HEK293T (cell line): Measurements from ENCODE around the gene LMCD1.

Experiments
- FOXA1 ChIP-seq: fragments of 450-650 bp; IDR thresholded peaks from 2 replicates; pipeline ENCODE4 v1.6.1; 2016; ENCODE audit warnings: mild to moderate bottlenecking
- FOXM1 ChIP-seq: fragments of 450-650 bp; IDR thresholded peaks from 2 replicates; pipeline ENCODE4 v1.6.1; 2017; ENCODE audit warnings: mild to moderate bottlenecking, borderline replicate concordance
- HDGF ChIP-seq: fragments of 450-650 bp; IDR thresholded peaks from 2 replicates; pipeline ENCODE4 v1.6.1; 2017; ENCODE audit warnings: antibody characterized with exemption, borderline replicate concordance
- SP1 ChIP-seq: fragments of 450-650 bp; IDR thresholded peaks from 2 replicates; pipeline ENCODE4 v1.6.1; 2017
- TARDBP ChIP-seq: fragments of 450-650 bp; IDR thresholded peaks from 2 replicates; pipeline ENCODE4 v1.6.1; 2016
- TF ChIP-seq, protein P1 (sequence below): fragments of 450-650 bp; IDR thresholded peaks from 2 replicates; pipeline ENCODE4 v1.6.1; 2016

DNA sequence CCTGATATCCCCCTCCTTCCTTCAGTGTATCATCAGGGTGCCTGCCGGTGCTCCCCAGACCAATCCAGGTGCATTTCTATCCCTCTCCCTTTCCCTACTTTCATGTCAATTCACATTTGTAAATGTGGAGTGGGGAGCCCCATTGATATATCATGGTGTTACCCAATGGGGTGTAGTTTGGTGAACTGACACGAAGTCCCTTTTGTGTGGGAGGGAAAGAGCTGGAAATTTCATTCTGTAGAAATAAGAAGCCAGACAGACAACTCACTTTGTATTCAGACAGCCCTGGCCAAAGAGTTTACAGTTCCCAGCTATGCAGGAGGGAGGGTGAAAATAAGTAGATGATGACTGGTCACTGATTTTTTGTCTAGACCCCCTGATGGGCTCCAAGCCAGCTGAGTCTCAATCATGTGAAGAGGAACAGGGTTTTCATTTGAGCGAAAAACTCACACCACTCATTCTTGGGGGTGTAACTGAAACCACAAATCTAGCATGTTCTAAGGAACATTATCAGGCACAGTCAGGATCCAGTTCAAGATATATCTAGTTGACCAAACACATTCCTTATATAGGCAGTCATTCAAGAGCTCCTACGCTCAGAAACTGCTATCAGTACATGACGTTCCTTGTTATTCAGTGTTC lies 58.9 kb downstream of the LMCD1 start:
- TF ChIP-seq, protein P1, sequence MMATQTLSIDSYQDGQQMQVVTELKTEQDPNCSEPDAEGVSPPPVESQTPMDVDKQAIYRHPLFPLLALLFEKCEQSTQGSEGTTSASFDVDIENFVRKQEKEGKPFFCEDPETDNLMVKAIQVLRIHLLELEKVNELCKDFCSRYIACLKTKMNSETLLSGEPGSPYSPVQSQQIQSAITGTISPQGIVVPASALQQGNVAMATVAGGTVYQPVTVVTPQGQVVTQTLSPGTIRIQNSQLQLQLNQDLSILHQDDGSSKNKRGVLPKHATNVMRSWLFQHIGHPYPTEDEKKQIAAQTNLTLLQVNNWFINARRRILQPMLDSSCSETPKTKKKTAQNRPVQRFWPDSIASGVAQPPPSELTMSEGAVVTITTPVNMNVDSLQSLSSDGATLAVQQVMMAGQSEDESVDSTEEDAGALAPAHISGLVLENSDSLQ: no peak
- TF ChIP-seq TARDBP (no peak), SP1 (no peak), FOXA1 (no peak), FOXM1 (no peak), HDGF (no peak)
